Endometrial microvascular endothelial cells (primary cell): ENCODE data around the gene PPIP5K1. TPM values are rescaled to one million over a fixed set of nuclear protein-coding genes. Genes with fewer than 3 reads are reported as not detected.
"Not testable (repeated sequence)": the region's sequence is repeated elsewhere in the genome, so short reads cannot be mapped to it uniquely, and the experiment has no call there.

Experiments used
- in situ Hi-C: cut with HindIII; loops from 2 replicates; pipeline ENCODE4 v1.10.0; 2017; ENCODE audit warnings: low sequenced_read_pairs, low pct_unique_long_range_greater_than_20kb; ENCODE audit errors: inconsistent ontology term
- total RNA-seq: library from RNA; depleted of rRNA; stranded (reverse); fragments of >200 nt; gene quantifications from one replicate; pipeline ENCODE4 v1.2.3, GENCODE V29; 2015; ENCODE audit errors: inconsistent ontology term

Gene PPIP5K1
- total RNA-seq, 1 donor from 2014 or later: 30.3 TPM

GRCh38 chr15:43550527-43551363 lies 39.3 kb downstream of the PPIP5K1 start:
- in situ Hi-C loops: no loop called here

DNA sequence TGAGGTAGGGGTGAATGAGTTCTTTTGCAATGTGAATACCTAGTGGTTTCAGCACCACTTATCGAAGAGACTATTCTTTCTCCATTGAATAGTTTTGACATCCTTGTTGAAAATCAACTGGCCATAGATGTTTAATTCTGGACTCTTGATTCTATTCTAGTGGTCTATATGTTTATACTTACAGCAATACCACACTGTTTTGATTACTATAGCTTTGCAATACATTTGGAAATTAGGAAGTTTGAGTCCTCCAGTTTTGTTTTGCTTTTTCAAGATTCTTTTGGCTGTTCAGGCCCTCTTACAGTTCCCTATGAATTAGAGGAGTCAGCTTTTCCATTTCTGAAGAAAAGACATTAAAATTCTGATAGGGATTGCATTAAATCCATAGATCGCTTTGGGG lies 42.5 kb downstream of the PPIP5K1 start:
- in situ Hi-C loops: no loop called here

GRCh38 chr15:43545426-43545825 lies 44.6 kb downstream of the PPIP5K1 start:
- in situ Hi-C loops: no loop called here

- in situ Hi-C loops: no loop called here
Observed at GRCh38 chr15:43544266-43544665, 45.7 kb downstream of the PPIP5K1 start.

- in situ Hi-C loops: no loop called here
Observed at GRCh38 chr15:43541785-43542184, 48.2 kb downstream of the PPIP5K1 start.

- in situ Hi-C loops: no loop called here
Observed at GRCh38 chr15:43538091-43538490, 51.9 kb downstream of the PPIP5K1 start.

DNA sequence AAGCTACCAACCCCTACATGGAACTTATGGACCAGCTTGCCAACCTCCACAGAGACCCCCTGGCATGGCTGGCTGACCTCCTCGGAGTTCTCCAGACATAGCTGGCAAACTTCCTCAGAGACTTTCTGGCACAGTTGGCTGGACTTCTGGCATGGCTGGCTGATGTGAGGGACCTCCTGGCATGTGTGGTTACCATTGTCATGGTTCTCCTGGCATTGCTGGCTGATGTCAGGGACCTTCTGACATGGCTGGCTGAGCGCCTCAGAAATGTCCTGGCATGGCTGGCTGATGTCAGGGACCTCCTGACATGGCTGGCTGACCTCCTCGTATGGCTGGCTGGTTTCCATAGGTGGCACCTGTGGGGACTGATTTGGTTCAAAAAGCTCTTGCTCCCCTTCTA lies 55.1 kb downstream of the PPIP5K1 start:
- in situ Hi-C loops: no loop called here

DNA sequence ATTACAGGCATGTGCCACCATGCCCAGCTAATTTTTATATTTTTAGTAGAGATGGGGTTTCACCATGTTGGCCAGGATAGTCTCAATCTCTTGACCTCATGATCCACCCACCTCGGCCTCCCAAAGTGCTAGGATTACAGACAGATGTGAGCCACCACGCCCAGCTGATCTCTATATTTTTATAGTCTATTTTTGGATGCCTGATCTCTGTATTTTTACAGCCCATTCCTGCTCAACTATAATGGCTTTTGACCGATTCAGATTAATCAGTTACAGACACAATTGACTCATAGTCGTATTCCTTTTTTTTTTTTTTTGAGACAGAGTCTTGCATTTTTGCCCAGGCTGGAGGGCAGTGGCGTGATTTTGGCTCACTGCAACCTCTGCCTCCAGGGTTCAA lies 57.2 kb downstream of the PPIP5K1 start:
- in situ Hi-C loops: not testable (repeated sequence)

DNA sequence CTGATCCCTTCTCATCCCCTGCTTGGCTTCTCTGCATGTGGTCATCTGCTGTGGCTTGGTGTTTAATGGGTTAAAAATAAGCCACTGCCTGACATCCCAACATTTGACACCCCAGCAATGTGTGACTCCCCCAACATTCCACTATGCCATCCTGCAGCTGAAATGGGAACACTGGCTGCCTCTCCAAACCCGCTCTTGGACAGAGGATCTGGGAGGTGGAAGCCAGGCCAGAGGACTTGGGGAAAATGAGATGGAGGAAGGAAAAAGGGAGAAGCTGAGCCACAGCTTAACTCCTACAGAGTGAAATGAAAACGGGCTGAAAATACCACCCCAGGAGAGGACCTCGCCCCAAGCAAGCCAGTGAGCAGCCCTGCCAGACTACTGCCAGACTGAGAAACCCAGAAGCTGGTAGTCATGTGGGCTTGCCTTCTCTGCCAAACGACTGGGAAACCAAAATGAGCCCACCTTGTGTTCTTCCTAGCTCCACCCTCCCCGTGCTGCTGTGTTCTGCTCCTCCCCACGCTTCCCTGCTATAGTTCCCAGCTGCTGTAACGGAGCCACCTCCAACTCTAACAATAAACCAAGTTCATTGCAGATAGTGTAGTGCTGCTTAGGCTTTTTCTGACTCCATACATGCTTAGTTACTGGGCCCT lies 58.9 kb downstream of the PPIP5K1 start:
- in situ Hi-C loops: no loop called here

- in situ Hi-C loops: no loop called here
Observed at GRCh38 chr15:43529587-43530345, 60.2 kb downstream of the PPIP5K1 start.

- in situ Hi-C loops: no loop called here
Observed at GRCh38 chr15:43529141-43529540, 60.9 kb downstream of the PPIP5K1 start.

GRCh38 chr15:43528542-43529007 lies 61.4 kb downstream of the PPIP5K1 start:
- in situ Hi-C loops: no loop called here

DNA sequence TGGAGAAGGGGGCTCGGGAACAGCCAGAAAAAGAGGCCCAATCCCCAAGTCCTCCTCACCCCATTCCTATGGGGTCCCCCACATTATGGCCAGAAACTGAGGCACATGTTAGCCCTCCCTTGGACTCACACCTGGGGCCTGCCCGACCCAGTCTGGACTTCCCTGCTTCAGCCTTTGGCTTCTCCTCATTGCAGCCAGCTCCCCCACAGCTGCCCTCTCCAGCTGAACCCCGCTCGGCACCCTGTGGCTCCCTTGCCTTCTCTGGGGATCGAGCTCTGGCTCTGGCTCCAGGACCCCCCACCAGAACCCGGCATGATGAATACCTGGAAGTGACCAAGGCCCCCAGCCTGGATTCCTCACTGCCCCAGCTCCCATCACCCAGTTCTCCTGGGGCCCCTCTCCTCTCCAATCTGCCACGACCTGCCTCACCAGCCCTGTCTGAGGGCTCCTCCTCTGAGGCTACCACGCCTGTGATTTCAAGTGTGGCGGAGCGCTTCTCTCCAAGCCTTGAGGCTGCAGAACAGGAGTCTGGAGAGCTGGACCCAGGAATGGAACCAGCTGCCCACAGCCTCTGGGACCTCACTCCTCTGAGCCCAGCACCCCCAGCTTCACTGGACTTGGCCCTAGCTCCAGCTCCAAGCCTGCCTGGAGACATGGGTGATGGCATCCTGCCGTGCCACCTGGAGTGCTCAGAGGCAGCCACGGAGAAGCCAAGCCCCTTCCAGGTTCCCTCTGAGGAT lies 62.0 kb downstream of the PPIP5K1 start:
- in situ Hi-C loops: no loop called here

DNA sequence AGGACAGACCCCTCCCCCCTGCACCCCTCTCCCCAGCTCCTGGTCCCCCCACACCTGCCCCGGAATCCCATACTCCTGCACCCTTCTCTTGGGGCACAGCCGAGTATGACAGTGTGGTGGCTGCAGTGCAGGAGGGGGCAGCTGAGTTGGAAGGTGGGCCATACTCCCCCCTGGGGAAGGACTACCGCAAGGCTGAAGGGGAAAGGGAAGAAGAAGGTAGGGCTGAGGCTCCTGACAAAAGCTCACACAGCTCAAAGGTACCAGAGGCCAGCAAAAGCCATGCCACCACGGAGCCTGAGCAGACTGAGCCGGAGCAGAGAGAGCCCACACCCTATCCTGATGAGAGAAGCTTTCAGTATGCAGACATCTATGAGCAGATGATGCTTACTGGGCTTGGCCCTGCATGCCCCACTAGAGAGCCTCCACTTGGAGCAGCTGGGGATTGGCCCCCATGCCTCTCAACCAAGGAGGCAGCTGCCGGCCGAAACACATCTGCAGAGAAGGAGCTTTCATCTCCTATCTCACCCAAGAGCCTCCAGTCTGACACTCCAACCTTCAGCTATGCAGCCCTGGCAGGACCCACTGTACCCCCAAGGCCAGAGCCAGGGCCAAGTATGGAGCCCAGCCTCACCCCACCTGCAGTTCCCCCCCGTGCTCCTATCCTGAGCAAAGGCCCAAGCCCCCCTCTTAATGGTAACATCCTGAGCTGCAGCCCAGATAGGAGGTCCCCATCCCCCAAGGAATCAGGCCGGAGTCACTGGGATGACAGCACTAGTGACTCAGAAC lies 62.8 kb downstream of the PPIP5K1 start:
- in situ Hi-C loops: no loop called here

DNA sequence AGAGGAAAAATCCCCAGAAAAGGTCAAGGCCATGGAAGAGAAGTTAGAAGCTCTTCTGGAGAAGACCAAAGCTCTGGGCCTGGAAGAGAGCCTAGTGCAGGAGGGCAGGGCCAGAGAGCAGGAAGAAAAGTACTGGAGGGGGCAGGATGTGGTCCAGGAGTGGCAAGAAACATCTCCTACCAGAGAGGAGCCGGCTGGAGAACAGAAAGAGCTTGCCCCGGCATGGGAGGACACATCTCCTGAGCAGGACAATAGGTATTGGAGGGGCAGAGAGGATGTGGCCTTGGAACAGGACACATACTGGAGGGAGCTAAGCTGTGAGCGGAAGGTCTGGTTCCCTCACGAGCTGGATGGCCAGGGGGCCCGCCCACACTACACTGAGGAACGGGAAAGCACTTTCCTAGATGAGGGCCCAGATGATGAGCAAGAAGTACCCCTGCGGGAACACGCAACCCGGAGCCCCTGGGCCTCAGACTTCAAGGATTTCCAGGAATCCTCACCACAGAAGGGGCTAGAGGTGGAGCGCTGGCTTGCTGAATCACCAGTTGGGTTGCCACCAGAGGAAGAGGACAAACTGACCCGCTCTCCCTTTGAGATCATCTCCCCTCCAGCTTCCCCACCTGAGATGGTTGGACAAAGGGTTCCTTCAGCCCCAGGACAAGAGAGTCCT lies 63.6 kb downstream of the PPIP5K1 start:
- in situ Hi-C loops: no loop called here

DNA sequence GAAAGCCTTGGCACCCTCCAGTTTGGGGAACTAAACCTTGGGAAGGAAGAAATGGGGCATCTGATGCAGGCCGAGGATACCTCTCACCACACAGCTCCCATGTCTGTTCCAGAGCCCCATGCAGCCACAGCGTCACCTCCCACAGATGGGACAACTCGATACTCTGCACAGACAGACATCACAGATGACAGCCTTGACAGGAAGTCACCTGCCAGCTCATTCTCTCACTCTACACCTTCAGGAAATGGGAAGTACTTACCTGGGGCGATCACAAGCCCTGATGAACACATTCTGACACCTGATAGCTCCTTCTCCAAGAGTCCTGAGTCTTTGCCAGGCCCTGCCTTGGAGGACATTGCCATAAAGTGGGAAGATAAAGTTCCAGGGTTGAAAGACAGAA lies 64.9 kb downstream of the PPIP5K1 start:
- in situ Hi-C loops: no loop called here

- in situ Hi-C loops: no loop called here
Observed at GRCh38 chr15:43524254-43524845, 65.7 kb downstream of the PPIP5K1 start.
